SK-N-SH treated with all-trans-retinoic acid at 6 μM for 48 hours (cell line): ENCODE results near the gene CAMK2A.

Source experiments
- ATAC-seq: fragments of 200-7000 bp; cut with Tn5 transposase; 3 replicates; pipeline ENCODE4 v1.9.1; 2020; ENCODE audit warnings: mild to moderate bottlenecking, moderate library complexity
- ARNTL ChIP-seq: fragments of 450-650 bp; formaldehyde crosslinking; IDR thresholded peaks from 2 replicates; pipeline ENCODE4 v1.5.0; 2020; ENCODE audit warnings: low read depth, mild to moderate bottlenecking, moderate library complexity, borderline replicate concordance
- BACH2 ChIP-seq: fragments of 250-450 bp; sonication (Bioruptor Pico); IDR thresholded peaks from 2 replicates; pipeline ENCODE4 v1.9.0; 2021; ENCODE audit warnings: mild to moderate bottlenecking, borderline replicate concordance
- CSDC2 ChIP-seq: fragments of 250-450 bp; sonication (Bioruptor Pico); IDR thresholded peaks from 2 replicates; pipeline ENCODE4 v1.5.0; 2020; ENCODE audit warnings: mild to moderate bottlenecking, moderate library complexity
- CSRNP3 ChIP-seq: fragments of 250-450 bp; sonication (Bioruptor Pico); IDR thresholded peaks from 2 replicates; pipeline ENCODE4 v1.5.1; 2021; ENCODE audit warnings: mild to moderate bottlenecking, moderate library complexity
- ESRRG ChIP-seq: fragments of 250-450 bp; sonication (Bioruptor Pico); IDR thresholded peaks from 2 replicates; pipeline ENCODE4 v1.6.1; 2021; ENCODE audit warnings: mild to moderate bottlenecking
- GLIS3 ChIP-seq: fragments of 250-450 bp; sonication (Bioruptor Pico); IDR thresholded peaks from 2 replicates; pipeline ENCODE4 v1.5.0; 2020; ENCODE audit warnings: mild to moderate bottlenecking, moderate library complexity
- ISL1 ChIP-seq: fragments of 250-450 bp; sonication (Bioruptor Pico); IDR thresholded peaks from 2 replicates; pipeline ENCODE4 v2.1.2; 2022; ENCODE audit warnings: mild to moderate bottlenecking, moderate library complexity
- OSR1 ChIP-seq: fragments of 250-450 bp; sonication (Bioruptor Pico); IDR thresholded peaks from 2 replicates; pipeline ENCODE4 v1.8.0; 2022; ENCODE audit warnings: moderate library complexity, mild to moderate bottlenecking, inconsistent platforms
- POU6F1 ChIP-seq: fragments of 250-450 bp; sonication (Bioruptor Pico); IDR thresholded peaks from 2 replicates; pipeline ENCODE4 v1.8.0; 2021; ENCODE audit warnings: low read depth, mild to moderate bottlenecking, moderate library complexity, borderline replicate concordance
- PPARA ChIP-seq: fragments of 250-450 bp; sonication (Bioruptor Pico); IDR thresholded peaks from 2 replicates; pipeline ENCODE4 v1.5.0; 2020; ENCODE audit warnings: mild to moderate bottlenecking, borderline replicate concordance
- RARB ChIP-seq: fragments of 250-450 bp; sonication (Bioruptor Pico); IDR thresholded peaks from 2 replicates; pipeline ENCODE4 v1.8.0; 2021; ENCODE audit warnings: mild to moderate bottlenecking, moderate library complexity
- SNAI2 ChIP-seq: fragments of 250-450 bp; sonication (Bioruptor Pico); IDR thresholded peaks from 2 replicates; pipeline ENCODE4 v1.5.0; 2020; ENCODE audit warnings: mild to moderate bottlenecking, moderate library complexity
- TCF4 ChIP-seq: fragments of 250-450 bp; sonication (Bioruptor Pico); IDR thresholded peaks from 2 replicates; pipeline ENCODE4 v1.8.0; 2021; ENCODE audit warnings: mild to moderate bottlenecking, moderate library complexity, borderline replicate concordance
- TOX ChIP-seq: fragments of 250-450 bp; sonication (Bioruptor Pico); IDR thresholded peaks from 2 replicates; pipeline ENCODE4 v1.8.0; 2021; ENCODE audit warnings: mild to moderate bottlenecking, moderate library complexity, borderline replicate concordance
- TSHZ2 ChIP-seq: fragments of 250-450 bp; sonication (Bioruptor Pico); IDR thresholded peaks from 2 replicates; pipeline ENCODE4 v1.5.0; 2020; ENCODE audit warnings: mild to moderate bottlenecking, moderate library complexity
- ZC3H10 ChIP-seq: fragments of 250-450 bp; sonication (Bioruptor Pico); IDR thresholded peaks from 2 replicates; pipeline ENCODE4 v1.5.1; 2021; ENCODE audit warnings: mild to moderate bottlenecking, moderate library complexity
- ZFP3 ChIP-seq: fragments of 250-450 bp; sonication (Bioruptor Pico); IDR thresholded peaks from 2 replicates; pipeline ENCODE4 v1.5.0; 2020; ENCODE audit warnings: mild to moderate bottlenecking, moderate library complexity
- ZFP30 ChIP-seq: fragments of 450-650 bp; formaldehyde crosslinking; IDR thresholded peaks from 2 replicates; pipeline ENCODE4 v1.5.0; 2022; ENCODE audit warnings: mild to moderate bottlenecking, moderate library complexity
- ZNF565 ChIP-seq: fragments of 450-650 bp; formaldehyde crosslinking; conservative IDR thresholded peaks from 2 replicates; pipeline ENCODE4 v1.5.0; 2020; ENCODE audit warnings: low read depth, mild to moderate bottlenecking, moderate library complexity
- ZNF70 ChIP-seq: fragments of 450-650 bp; formaldehyde crosslinking; IDR thresholded peaks from 2 replicates; pipeline ENCODE4 v1.5.0; 2020; ENCODE audit warnings: mild to moderate bottlenecking, moderate library complexity
- ZNF8 ChIP-seq: fragments of 450-650 bp; formaldehyde crosslinking; IDR thresholded peaks from 2 replicates; pipeline ENCODE4 v1.5.0; 2020; ENCODE audit warnings: mild to moderate bottlenecking, moderate library complexity
- TF ChIP-seq, protein P1 (sequence below): fragments of 250-450 bp; sonication (Bioruptor Pico); IDR thresholded peaks from 2 replicates; pipeline ENCODE4 v1.8.0; 2020; ENCODE audit warnings: mild to moderate bottlenecking, moderate library complexity, borderline replicate concordance
- TF ChIP-seq, protein P2 (sequence below): fragments of 250-450 bp; sonication (Bioruptor Pico); IDR thresholded peaks from 2 replicates; pipeline ENCODE4 v1.5.1; 2020; ENCODE audit warnings: low read depth, mild to moderate bottlenecking, moderate library complexity

The CAMK2A gene

GRCh38 chr5:150177721-150178120 lies 111.9 kb downstream of the CAMK2A start:
- no peak for TF ChIP-seq CSDC2 (CRISPR knock-in tag)
- no peak for ATAC-seq

- TF ChIP-seq ZFP3 (CRISPR knock-in tag) = no peak
- no peak for TF ChIP-seq ZNF565 (CRISPR knock-in tag)
- TF ChIP-seq ISL1 (CRISPR knock-in tag) = no peak
- no peak for TF ChIP-seq TSHZ2 (CRISPR knock-in tag)
- TF ChIP-seq ZC3H10 = no peak
- TF ChIP-seq, protein P1, sequence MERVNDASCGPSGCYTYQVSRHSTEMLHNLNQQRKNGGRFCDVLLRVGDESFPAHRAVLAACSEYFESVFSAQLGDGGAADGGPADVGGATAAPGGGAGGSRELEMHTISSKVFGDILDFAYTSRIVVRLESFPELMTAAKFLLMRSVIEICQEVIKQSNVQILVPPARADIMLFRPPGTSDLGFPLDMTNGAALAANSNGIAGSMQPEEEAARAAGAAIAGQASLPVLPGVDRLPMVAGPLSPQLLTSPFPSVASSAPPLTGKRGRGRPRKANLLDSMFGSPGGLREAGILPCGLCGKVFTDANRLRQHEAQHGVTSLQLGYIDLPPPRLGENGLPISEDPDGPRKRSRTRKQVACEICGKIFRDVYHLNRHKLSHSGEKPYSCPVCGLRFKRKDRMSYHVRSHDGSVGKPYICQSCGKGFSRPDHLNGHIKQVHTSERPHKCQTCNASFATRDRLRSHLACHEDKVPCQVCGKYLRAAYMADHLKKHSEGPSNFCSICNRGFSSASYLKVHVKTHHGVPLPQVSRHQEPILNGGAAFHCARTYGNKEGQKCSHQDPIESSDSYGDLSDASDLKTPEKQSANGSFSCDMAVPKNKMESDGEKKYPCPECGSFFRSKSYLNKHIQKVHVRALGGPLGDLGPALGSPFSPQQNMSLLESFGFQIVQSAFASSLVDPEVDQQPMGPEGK (CRISPR knock-in tag) = no peak
- no peak for TF ChIP-seq ARNTL (CRISPR knock-in tag)
- no peak for TF ChIP-seq ZFP30
- no peak for TF ChIP-seq TOX
- TF ChIP-seq ZNF8 = no peak
- no peak for TF ChIP-seq GLIS3 (CRISPR knock-in tag)
- TF ChIP-seq OSR1 (CRISPR knock-in tag) = no peak
- no peak for TF ChIP-seq CSDC2 (CRISPR knock-in tag)
- no peak for TF ChIP-seq BACH2 (CRISPR knock-in tag)
- ATAC-seq = no peak
Measured at GRCh38 chr5:150176745-150177477, 112.7 kb downstream of the CAMK2A start.

DNA sequence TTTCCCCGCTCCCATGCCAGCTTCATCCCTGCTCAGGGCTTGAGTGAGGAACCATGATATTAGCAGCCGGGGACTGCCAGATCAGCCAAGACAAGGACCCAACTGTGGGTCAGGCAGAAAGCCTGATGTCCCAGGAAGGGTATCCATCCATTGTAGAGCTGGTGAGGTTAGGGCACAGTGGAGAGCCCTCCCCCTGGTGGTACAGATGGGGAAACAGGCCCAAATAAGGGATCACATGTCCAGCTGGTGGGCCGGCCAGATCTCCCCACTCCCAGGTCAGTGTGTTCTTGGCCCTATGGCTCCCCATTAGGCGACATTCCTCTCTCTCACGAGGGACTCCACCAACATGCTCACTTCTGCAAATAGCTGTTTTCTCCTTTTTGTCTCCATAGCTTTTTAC lies 114.0 kb downstream of the CAMK2A start:
- TF ChIP-seq ZC3H10 (no peak), GLIS3 (CRISPR knock-in tag) (no peak), PPARA (CRISPR knock-in tag) (no peak), ARNTL (CRISPR knock-in tag) (no peak), RARB (CRISPR knock-in tag) (no peak), BACH2 (CRISPR knock-in tag) (no peak), ZNF70 (CRISPR knock-in tag) (no peak), ESRRG (CRISPR knock-in tag) (no peak), ZFP3 (CRISPR knock-in tag) (no peak), SNAI2 (CRISPR knock-in tag) (no peak), TOX (no peak)
- TF ChIP-seq, protein P2, sequence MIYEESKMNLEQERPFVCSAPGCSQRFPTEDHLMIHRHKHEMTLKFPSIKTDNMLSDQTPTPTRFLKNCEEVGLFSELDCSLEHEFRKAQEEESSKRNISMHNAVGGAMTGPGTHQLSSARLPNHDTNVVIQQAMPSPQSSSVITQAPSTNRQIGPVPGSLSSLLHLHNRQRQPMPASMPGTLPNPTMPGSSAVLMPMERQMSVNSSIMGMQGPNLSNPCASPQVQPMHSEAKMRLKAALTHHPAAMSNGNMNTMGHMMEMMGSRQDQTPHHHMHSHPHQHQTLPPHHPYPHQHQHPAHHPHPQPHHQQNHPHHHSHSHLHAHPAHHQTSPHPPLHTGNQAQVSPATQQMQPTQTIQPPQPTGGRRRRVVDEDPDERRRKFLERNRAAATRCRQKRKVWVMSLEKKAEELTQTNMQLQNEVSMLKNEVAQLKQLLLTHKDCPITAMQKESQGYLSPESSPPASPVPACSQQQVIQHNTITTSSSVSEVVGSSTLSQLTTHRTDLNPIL = no peak
- peak; percentile 95 for ATAC-seq

DNA sequence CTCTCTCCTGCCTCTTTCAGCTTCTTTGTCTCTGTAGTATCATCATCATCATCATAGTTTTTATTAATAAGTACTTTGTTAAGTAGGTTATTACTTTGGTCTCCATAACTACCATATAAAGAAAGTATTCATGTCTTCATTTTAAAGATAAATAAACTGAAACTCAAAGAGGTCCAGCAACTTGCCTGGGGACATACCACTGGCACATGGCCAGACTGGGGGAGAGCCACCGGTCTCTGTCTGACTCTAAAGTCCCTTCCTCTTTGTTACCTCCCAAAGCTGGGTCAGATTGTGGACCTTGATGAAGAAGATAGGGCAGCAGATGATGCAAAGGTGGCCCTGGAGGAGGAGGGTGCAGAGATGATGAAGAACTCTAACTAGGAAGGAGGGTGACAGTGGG lies 114.5 kb downstream of the CAMK2A start:
- ATAC-seq = no peak
- no peak for TF ChIP-seq TCF4 (CRISPR knock-in tag)
- TF ChIP-seq TSHZ2 (CRISPR knock-in tag) = no peak
- TF ChIP-seq POU6F1 (CRISPR knock-in tag) = no peak
- no peak for TF ChIP-seq ZC3H10
- no peak for TF ChIP-seq ZFP30
- no peak for TF ChIP-seq ZNF8
- no peak for TF ChIP-seq ZNF70 (CRISPR knock-in tag)
- TF ChIP-seq ZFP3 (CRISPR knock-in tag) = no peak
- TF ChIP-seq CSRNP3 (CRISPR knock-in tag) = no peak
- TF ChIP-seq TOX = no peak
- no peak for TF ChIP-seq GLIS3 (CRISPR knock-in tag)
- TF ChIP-seq RARB (CRISPR knock-in tag) = no peak
- no peak for TF ChIP-seq ZNF565 (CRISPR knock-in tag)
